Esophagus squamous epithelium (tissue), 4 donors: ENCODE results near the gene TOR4A.

Experiments
- CTCF ChIP-seq, 6 experiments: fragments of 450-650 bp in 4 of 6; fragments of 200-600 bp in 2 of 6; sonication (generic) in 2 of 6; IDR thresholded peaks; one replicate each; pipeline ENCODE4 v1.5.1; 2016 to 2019; ENCODE audit warnings: antibody characterized with exemption in 6 of 6, mild to moderate bottlenecking in 4 of 6, moderate library complexity in 4 of 6
- POLR2A ChIP-seq, 4 donors: fragments of 450-650 bp; IDR thresholded peaks; one replicate each; pipeline ENCODE4 v1.6.1; 2017; ENCODE audit warnings: antibody characterized with exemption in 4 of 4, mild to moderate bottlenecking in 4 of 4, moderate library complexity in 3 of 4

- TF ChIP-seq CTCF (IDR thresholded peaks at IDR 0.05) (no peak), POLR2A (IDR thresholded peaks at IDR 0.05) (peak in 3 of 4 donors; percentile 75 to 96 (median 79))
Observed at GRCh38 chr9:137302118-137302448, 24.6 kb downstream of the TOR4A start, which contains the start of gene NRARP.
